Transverse colon (tissue), 4 donors: ENCODE results near the gene CATSPER3. TPM values are rescaled to one million over a fixed set of nuclear protein-coding genes. Genes with fewer than 3 reads are reported as not detected.

Source experiments
- DNase-seq: peaks from one replicate; pipeline ENCODE4 v3.0.0-alpha.2; 2019
- H3K27ac ChIP-seq, 4 donors: fragments of 200-600 bp; sonication (generic); 2 replicates each; pipeline ENCODE4 v1.5.1; 2016 to 2018; ENCODE audit warnings: inconsistent platforms in 4 of 4
- H3K27me3 ChIP-seq: fragments of 200-600 bp; sonication (generic); 2 replicates; pipeline ENCODE4 v1.5.1; 2017; ENCODE audit warnings: inconsistent platforms
- H3K36me3 ChIP-seq, 4 donors: fragments of 200-600 bp; sonication (generic); 2 replicates each; pipeline ENCODE4 v1.5.1; 2017 to 2019; ENCODE audit warnings: inconsistent platforms in 4 of 4
- H3K4me1 ChIP-seq, 4 donors: fragments of 200-600 bp; sonication (generic); 2 replicates each; pipeline ENCODE4 v1.5.1; 2017 to 2020; ENCODE audit warnings: inconsistent platforms in 4 of 4
- H3K4me3 ChIP-seq, 4 donors: fragments of 200-600 bp; sonication (generic); 1 replicate in 1 of 4; 2 replicates in 3 of 4; pipeline versions ENCODE4 v1.5.1 to v1.6.1; 2017 to 2019; ENCODE audit warnings: inconsistent platforms in 4 of 4
- H3K9me3 ChIP-seq, 2 donors: fragments of 200-600 bp; sonication (generic); 2 replicates each; pipeline ENCODE4 v1.5.1; 2017 to 2019; ENCODE audit warnings: inconsistent platforms in 2 of 2
- EP300 ChIP-seq: sonication (generic); formaldehyde crosslinking; IDR thresholded peaks from one replicate; pipeline ENCODE4 v1.6.1; 2017; ENCODE audit warnings: antibody characterized with exemption, low read depth
- POLR2A ChIP-seq: fragments of 450-650 bp; IDR thresholded peaks from one replicate; pipeline ENCODE4 v1.6.1; 2016; ENCODE audit warnings: antibody characterized with exemption, mild to moderate bottlenecking, moderate library complexity
- POLR2AphosphoS5 ChIP-seq, 3 donors: sonication (generic); formaldehyde crosslinking; IDR thresholded peaks; one replicate each; pipeline ENCODE4 v1.6.1; 2016; ENCODE audit warnings: antibody characterized with exemption in 3 of 3
- WGBS, 2 donors: methylation state at CpG; one replicate each; pipeline ENCODE4 v1.1.5; 2018; ENCODE audit warnings: low coverage in 1 of 2; 5-methylcytosine and 5-hydroxymethylcytosine counted together
- in situ Hi-C, 4 donors: fragments of 200-750 bp; cut with MboI; loops; one replicate each; pipeline versions ENCODE4 v1.15.0 to v1.15.1; 2017; ENCODE audit warnings: low sequenced_read_pairs in 3 of 4, low pct_ligation_motif_present in 1 of 4, low pct_unique_long_range_greater_than_20kb in 1 of 4
- intact Hi-C: fragments of 100-400 bp; cut with DNase I; formaldehyde crosslinking; loops from one replicate; pipeline ENCODE4 v1.15.1; 2023; ENCODE audit warnings: low total_unique reads
- total RNA-seq, 4 donors: library from RNA; depleted of rRNA; stranded (reverse); fragments of >200 nt; gene quantifications; one replicate each; pipeline ENCODE4 v1.1.0, GENCODE V29; 2016
- TF ChIP-seq, protein P1 (sequence below), 5 experiments: fragments of 200-600 bp in 3 of 5; fragments of 450-650 bp in 2 of 5; sonication (generic) in 3 of 5; IDR thresholded peaks; 1 replicate in 2 of 5; 2 replicates in 3 of 5; pipeline ENCODE4 v1.5.1; 2016 to 2017; ENCODE audit warnings: antibody characterized with exemption in 5 of 5, inconsistent platforms in 3 of 5, mild to moderate bottlenecking in 2 of 5, moderate library complexity in 1 of 5

Gene CATSPER3
- total RNA-seq, 4 donors from 2014 or later, result 0.32 to 4.1 (median 1.1) TPM; not detected in 1

DNA sequence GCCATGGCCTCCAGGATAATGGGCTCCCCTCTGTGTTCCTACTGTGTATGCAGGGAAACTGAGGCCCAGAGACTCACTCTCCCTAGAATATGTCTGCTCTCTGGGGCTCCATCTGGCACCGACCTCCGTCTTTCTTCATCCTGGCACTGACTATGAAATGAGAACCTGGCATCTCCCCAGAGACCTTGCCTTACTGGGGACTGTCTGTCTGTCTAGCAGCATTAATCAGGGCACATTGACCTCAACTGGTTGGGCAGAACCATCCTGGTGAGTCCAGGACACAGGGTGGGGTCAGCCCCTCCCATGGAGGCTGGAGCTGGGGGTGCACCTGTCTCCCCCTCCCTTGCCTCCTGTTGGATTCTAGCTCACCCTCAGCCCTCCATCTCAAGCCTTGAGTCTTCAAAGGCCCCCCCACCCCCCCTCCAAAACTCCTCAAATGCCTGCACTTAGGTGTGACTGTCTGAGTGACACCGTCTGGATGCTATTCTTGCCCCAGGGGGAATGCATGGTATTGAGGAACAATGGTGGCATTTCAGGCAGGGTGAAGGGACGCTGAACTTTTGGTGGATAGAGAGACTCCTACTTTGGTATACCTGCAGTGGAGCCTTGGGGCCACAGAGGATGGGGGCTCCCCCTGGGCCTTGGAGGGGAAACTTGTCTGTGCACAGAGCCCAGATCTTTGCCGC is 79.1 kb downstream of the CATSPER3 start:
- intact Hi-C loops (no loop called here), in situ Hi-C loops (loop anchor here in 1 of 4 donors (25.0 kb wide), 1 partner anchor 140 kb away; no protein-coding TSS in a partner anchor)
- TF ChIP-seq, protein P1, sequence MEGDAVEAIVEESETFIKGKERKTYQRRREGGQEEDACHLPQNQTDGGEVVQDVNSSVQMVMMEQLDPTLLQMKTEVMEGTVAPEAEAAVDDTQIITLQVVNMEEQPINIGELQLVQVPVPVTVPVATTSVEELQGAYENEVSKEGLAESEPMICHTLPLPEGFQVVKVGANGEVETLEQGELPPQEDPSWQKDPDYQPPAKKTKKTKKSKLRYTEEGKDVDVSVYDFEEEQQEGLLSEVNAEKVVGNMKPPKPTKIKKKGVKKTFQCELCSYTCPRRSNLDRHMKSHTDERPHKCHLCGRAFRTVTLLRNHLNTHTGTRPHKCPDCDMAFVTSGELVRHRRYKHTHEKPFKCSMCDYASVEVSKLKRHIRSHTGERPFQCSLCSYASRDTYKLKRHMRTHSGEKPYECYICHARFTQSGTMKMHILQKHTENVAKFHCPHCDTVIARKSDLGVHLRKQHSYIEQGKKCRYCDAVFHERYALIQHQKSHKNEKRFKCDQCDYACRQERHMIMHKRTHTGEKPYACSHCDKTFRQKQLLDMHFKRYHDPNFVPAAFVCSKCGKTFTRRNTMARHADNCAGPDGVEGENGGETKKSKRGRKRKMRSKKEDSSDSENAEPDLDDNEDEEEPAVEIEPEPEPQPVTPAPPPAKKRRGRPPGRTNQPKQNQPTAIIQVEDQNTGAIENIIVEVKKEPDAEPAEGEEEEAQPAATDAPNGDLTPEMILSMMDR (IDR thresholded peaks at IDR 0.05), result no peak
- no peak for TF ChIP-seq EP300
- TF ChIP-seq POLR2AphosphoS5 (IDR thresholded peaks at IDR 0.05), result no peak
- TF ChIP-seq POLR2A, result no peak
- DNase-seq, result no peak
- WGBS, 2 donors, result 60 to 78% methylated on average over 1 to 5 of the region's 5 CpGs
- no peak overlapping the region for H3K27ac ChIP-seq
- H3K4me3 ChIP-seq, result no peak overlapping the region
- no peaks in the 10 kb centered on the region for H3K36me3 ChIP-seq
- no peaks in the 10 kb centered on the region for H3K9me3 ChIP-seq
- H3K27me3 ChIP-seq, result peaks cover 69% of the 10 kb centered on the region
- no peaks in the 10 kb centered on the region for H3K4me1 ChIP-seq

DNA sequence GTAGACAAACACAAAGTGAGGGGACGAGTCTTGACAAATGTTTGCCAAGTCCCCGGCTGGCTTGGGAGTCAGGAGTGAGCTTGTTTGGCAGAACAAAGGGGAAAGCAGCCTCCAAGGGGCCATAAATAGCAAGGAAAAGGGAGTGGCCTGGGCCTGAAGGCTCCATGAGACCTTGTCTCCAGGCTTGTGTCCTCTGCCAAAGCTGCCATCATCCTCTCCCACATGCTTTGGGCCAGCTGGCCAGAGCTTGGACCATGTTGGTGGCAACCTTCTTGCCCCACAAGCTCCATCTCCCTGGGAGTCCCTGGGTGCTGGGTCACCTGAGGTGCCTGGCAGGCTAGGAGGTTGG is 79.6 kb downstream of the CATSPER3 start:
- no peak for DNase-seq
- Histone ChIP-seq H3K4me3 (no peak overlapping the region), H3K9me3 (no peaks in the 10 kb centered on the region), H3K27me3 (peaks cover 69% of the 10 kb centered on the region), H3K4me1 (no peaks in the 10 kb centered on the region), H3K36me3 (no peaks in the 10 kb centered on the region), H3K27ac (no peak overlapping the region)
- TF ChIP-seq, protein P1 (IDR thresholded peaks at IDR 0.05), result no peak
- TF ChIP-seq EP300, result no peak
- TF ChIP-seq POLR2A, result no peak
- TF ChIP-seq POLR2AphosphoS5 (IDR thresholded peaks at IDR 0.05), result no peak
- in situ Hi-C loops (loop anchor here in 1 of 4 donors (25.0 kb wide), 1 partner anchor 140 kb away; no protein-coding TSS in a partner anchor), intact Hi-C loops (no loop called here)
- 38% methylated on average over 2 of the region's 2 CpGs; no CpG with 5 or more reads in 1 of the 2 donors for WGBS, 2 donors

DNA sequence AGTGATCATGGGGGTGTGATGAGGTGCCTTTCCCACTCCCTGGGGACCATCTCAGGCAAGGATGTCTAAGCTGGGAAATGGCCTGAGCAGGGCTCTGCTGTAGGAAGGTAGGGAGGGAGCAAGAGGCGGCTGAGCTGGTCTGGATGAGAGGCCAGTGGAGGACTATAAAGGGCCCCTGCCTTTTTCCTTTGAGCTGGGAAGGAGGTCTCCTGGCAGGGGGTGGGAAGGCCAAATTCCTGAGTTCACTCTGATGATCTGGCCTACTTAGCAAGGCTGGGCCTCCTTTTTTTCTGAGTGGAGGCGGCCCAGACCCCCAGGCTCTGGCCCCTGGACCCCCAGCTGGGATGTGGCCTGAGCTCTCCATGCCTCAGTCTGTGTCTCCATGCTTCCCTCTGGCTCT is 80.6 kb downstream of the CATSPER3 start:
- peaks cover 70% of the 10 kb centered on the region for H3K27me3 ChIP-seq

DNA sequence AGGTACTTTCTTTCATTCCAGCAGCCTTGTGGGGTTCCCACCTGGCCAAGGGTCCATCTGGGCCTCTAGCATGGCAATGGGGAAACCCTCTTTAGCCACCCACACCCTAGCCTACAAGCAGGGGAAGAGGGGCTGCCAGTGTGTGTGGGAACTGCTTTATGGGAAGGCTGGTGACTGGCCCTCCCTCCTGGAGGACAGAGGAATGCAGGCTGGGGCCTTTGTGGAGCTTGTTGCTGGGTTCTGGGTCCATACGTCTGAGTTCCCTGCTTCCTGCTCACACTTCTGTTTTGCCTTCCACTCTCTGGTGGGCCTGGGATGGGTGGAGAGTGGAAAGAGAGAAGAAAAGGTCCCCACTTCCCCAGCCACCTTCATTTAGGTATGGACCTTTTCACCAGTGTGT is 81.2 kb downstream of the CATSPER3 start:
- Histone ChIP-seq H3K27ac (no peak overlapping the region), H3K4me1 (no peaks in the 10 kb centered on the region), H3K4me3 (no peak overlapping the region), H3K36me3 (no peaks in the 10 kb centered on the region), H3K27me3 (peaks cover 74% of the 10 kb centered on the region), H3K9me3 (no peaks in the 10 kb centered on the region)
- no peak for DNase-seq
- in situ Hi-C loops (loop anchor here in 1 of 4 donors (25.0 kb wide), 1 partner anchor 138 kb away; no protein-coding TSS in a partner anchor), intact Hi-C loops (no loop called here)
- TF ChIP-seq POLR2AphosphoS5 (IDR thresholded peaks at IDR 0.05) (no peak), POLR2A (no peak), EP300 (no peak)
- TF ChIP-seq, protein P1 (IDR thresholded peaks at IDR 0.05), result no peak
- WGBS, 2 donors, result 17 to 30% methylated on average over 1 of the region's 1 CpG

More for the DNA sequence above, 80.6 kb downstream of the CATSPER3 start:
- WGBS, 2 donors, result 87% methylated on average over 2 of the region's 2 CpGs; no CpG with 5 or more reads in 1 of the 2 donors
- no peak for DNase-seq
- in situ Hi-C loops, result loop anchor here in 1 of 4 donors (25.0 kb wide), 1 partner anchor 139 kb away; no protein-coding TSS in a partner anchor
- Histone ChIP-seq H3K4me1 (no peaks in the 10 kb centered on the region), H3K36me3 (no peaks in the 10 kb centered on the region), H3K27ac (no peak overlapping the region), H3K9me3 (no peaks in the 10 kb centered on the region), H3K4me3 (no peak overlapping the region)
- intact Hi-C loops, result no loop called here
- TF ChIP-seq, protein P1 (IDR thresholded peaks at IDR 0.05), result no peak
- TF ChIP-seq POLR2A (no peak), EP300 (no peak), POLR2AphosphoS5 (IDR thresholded peaks at IDR 0.05) (no peak)
